Neutrophil (primary cell): Measurements from ENCODE around the gene CEACAM20.
"Not testable (repeated sequence)": the region's sequence is repeated elsewhere in the genome, so short reads cannot be mapped to it uniquely, and the experiment has no call there.

Source experiments
- H3K27ac ChIP-seq: fragments of 200-600 bp; sonication (generic); 2 replicates; pipeline ENCODE4 v1.5.1; 2016; ENCODE audit warnings: mild to moderate bottlenecking, moderate library complexity
- H3K27me3 ChIP-seq: fragments of 200-600 bp; sonication (generic); 2 replicates; pipeline ENCODE4 v1.6.0; 2016; ENCODE audit warnings: mild to moderate bottlenecking
- H3K36me3 ChIP-seq: fragments of 200-600 bp; sonication (generic); 2 replicates; pipeline ENCODE4 v1.5.1; 2017
- H3K4me1 ChIP-seq, 2 experiments: fragments of 200-600 bp in 1 of 2; sonication (generic) in 1 of 2; 1 replicate in 1 of 2; 2 replicates in 1 of 2; pipeline versions ENCODE4 v1.5.1 to v1.6.1; 2013 to 2016; ENCODE audit warnings: low read depth in 1 of 2, low read length in 1 of 2, mild to moderate bottlenecking in 1 of 2, moderate library complexity in 1 of 2; ENCODE audit not compliant: control insufficient read depth in 1 of 2, insufficient read depth in 1 of 2
- H3K4me3 ChIP-seq, 2 experiments: fragments of 200-600 bp in 1 of 2; sonication (generic) in 1 of 2; 1 replicate in 1 of 2; 2 replicates in 1 of 2; pipeline ENCODE4 v1.5.1; 2013 to 2016; ENCODE audit warnings: low read depth in 1 of 2, low read length in 1 of 2, mild to moderate bottlenecking in 1 of 2, moderate library complexity in 1 of 2
- H3K9me3 ChIP-seq: fragments of 200-600 bp; sonication (generic); 2 replicates; pipeline ENCODE4 v1.5.1; 2016
- TF ChIP-seq, protein P1 (sequence below): fragments of 200-600 bp; sonication (generic); IDR thresholded peaks from 2 replicates; pipeline ENCODE4 v1.5.1; 2016; ENCODE audit warnings: antibody characterized with exemption

CEACAM20 gene

DNA sequence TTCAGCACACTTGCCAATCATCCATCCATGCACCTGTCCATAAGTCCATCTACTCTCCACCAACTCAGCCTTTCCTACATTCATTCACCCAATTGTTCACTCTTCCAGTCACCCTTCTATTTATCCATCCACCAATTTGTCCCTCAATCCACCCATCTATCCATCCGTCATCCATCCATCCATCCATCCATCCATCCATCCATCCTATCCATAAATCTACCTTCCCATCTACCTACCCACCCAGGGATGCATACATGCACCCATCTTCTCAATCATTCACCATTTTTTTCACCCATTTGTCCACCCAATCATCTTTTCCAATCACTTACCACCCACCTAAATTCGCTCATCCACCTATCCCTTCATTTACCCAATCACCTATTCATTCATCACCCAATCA lies 14.6 kb upstream of the CEACAM20 start:
- Histone ChIP-seq H3K36me3 (no peaks in the 10 kb centered on the region), H3K4me1 (no peaks in the 10 kb centered on the region), H3K27me3 (peaks cover 4% of the 10 kb centered on the region), H3K9me3 (no peaks in the 10 kb centered on the region), H3K27ac (no peak overlapping the region), H3K4me3 (no peak overlapping the region)
- TF ChIP-seq, protein P1, sequence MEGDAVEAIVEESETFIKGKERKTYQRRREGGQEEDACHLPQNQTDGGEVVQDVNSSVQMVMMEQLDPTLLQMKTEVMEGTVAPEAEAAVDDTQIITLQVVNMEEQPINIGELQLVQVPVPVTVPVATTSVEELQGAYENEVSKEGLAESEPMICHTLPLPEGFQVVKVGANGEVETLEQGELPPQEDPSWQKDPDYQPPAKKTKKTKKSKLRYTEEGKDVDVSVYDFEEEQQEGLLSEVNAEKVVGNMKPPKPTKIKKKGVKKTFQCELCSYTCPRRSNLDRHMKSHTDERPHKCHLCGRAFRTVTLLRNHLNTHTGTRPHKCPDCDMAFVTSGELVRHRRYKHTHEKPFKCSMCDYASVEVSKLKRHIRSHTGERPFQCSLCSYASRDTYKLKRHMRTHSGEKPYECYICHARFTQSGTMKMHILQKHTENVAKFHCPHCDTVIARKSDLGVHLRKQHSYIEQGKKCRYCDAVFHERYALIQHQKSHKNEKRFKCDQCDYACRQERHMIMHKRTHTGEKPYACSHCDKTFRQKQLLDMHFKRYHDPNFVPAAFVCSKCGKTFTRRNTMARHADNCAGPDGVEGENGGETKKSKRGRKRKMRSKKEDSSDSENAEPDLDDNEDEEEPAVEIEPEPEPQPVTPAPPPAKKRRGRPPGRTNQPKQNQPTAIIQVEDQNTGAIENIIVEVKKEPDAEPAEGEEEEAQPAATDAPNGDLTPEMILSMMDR: no peak

DNA sequence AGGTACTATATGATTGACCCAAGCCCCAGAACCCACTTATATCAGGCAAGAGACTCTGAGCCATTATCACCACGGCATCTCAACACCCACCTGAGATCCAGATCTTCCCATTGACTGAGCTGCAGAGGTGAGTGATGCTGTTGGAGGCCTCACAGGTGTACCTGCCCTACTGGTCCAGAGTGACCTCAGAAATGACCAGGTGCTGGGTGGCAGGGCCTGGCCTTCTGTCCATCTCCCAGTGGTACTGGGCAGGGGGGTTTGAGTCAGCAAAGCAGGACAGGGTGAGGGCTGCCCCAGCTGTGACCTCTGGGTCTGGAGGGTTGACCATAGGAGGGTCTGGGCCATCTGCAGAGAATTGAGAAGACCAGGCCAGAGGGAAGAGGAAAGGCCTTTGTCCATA lies 13.2 kb upstream of the CEACAM20 start:
- Histone ChIP-seq H3K27me3 (peaks cover 4% of the 10 kb centered on the region), H3K9me3 (no peaks in the 10 kb centered on the region), H3K27ac (no peak overlapping the region), H3K36me3 (no peaks in the 10 kb centered on the region), H3K4me1 (no peaks in the 10 kb centered on the region), H3K4me3 (no peak overlapping the region)
- TF ChIP-seq, protein P1: no peak

DNA sequence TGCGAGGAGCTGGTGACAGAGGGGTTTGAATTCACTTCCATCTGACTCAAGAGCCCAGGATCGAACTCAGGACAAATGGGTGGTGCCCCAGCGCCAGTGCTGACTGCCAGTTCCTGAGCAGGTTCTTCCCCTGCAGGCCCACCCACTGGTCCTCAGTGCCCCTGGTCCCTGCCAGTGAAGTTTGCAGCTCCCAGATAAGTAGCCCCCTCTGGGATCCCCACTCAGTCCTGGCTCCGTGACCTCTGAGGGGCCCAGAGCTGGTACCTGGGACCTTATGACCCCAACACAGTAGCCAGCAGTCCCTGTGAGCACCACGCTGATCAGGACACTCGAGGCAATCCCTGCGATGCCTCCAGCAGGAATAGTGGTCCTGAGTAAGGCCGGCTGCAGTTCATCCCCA lies 11.3 kb upstream of the CEACAM20 start:
- Histone ChIP-seq H3K36me3 (no peaks in the 10 kb centered on the region), H3K4me3 (no peak overlapping the region), H3K27ac (no peak overlapping the region), H3K4me1 (no peaks in the 10 kb centered on the region), H3K9me3 (no peaks in the 10 kb centered on the region), H3K27me3 (peaks cover 3% of the 10 kb centered on the region)
- TF ChIP-seq, protein P1: no peak

DNA sequence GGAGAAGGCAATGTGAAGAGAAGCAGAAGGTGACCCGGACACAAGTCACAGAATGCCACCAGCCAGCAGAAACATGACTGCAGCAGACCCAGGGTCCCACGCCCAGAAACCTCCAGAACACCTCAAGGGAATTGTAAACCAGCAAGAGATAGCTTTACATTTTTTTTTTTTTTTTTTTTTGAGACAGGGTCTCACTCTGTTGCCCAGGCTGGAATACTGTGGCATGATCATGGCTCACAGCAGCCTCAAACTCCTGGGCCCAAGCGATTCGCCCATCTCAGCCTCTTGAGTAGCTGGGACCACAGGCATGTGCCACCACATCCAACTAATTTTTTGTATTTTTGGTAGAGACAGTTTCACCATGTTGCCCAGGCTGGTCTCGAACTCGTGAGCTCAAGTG lies 10.5 kb upstream of the CEACAM20 start:
- H3K27me3 ChIP-seq: no peaks in the 10 kb centered on the region
- H3K4me1 ChIP-seq: no peaks in the 10 kb centered on the region
- H3K4me3 ChIP-seq: no peak overlapping the region
- no peaks in the 10 kb centered on the region for H3K36me3 ChIP-seq
- TF ChIP-seq, protein P1: no peak
- H3K27ac ChIP-seq: no peak overlapping the region
- H3K9me3 ChIP-seq: no peaks in the 10 kb centered on the region

DNA sequence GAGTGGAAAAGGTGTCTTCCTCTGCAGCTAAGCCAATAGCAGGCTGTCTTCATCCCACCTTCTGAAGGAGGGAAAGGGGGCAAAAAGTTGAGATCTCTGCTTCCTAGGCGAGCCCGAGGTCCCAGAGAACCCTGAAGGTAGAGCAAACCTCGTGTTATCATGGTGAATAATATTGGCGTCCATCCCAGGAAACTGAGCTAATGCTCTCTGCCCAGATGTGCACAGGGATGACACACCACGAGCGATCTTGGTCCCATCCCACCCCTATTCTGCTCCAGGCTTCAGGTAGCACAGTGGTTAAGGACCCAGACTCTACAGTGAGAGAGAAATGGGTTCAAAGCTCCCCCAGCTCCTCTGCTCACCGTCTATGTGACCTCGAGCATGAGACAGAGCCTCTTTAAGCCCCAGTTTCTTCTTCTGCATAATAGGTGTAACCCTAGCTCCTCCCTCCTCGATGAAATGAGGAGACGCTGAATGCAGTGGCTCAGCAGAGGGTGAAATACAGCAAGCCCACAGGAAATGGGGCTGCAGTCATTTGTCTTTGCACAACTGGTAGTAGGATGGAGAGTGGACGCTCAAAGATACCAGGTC lies 9.9 kb upstream of the CEACAM20 start:
- Histone ChIP-seq H3K27me3 (peaks cover 4% of the 10 kb centered on the region), H3K36me3 (no peaks in the 10 kb centered on the region), H3K27ac (no peak overlapping the region), H3K9me3 (no peaks in the 10 kb centered on the region), H3K4me3 (no peak overlapping the region), H3K4me1 (no peaks in the 10 kb centered on the region)
- TF ChIP-seq, protein P1: no peak

DNA sequence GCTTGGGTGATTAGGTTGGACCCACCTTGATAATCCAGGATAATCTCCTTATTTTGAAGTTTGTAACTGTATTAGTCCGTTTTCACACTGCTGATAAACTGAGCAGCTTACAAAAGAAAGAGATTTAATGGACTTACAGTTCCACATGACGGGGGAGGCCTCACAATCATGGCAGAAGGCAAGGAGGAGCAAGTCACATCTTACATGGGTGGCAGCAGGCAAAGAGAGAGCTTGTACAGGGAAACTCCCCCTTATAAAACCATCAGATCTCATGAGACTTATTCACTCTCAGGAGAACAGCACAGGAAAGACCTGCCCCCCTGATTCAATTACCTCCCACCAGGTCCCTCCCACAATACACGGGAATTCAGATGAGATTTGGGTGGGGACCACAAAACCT lies 5.9 kb upstream of the CEACAM20 start:
- H3K9me3 ChIP-seq, H3K4me3 ChIP-seq, H3K27ac ChIP-seq, H3K36me3 ChIP-seq, H3K4me1 ChIP-seq: not testable (repeated sequence)
- peaks cover 14% of the 10 kb centered on the region for H3K27me3 ChIP-seq
